GM12865 (cell line): ENCODE data around the gene NINJ1.

Experiments used
- DNase-seq: peaks from one replicate; pipeline ENCODE4 v3.0.0; 2010; ENCODE audit warnings: low read depth
- H3K4me3 ChIP-seq: 2 replicates; pipeline ENCODE4 v1.5.1; 2011; ENCODE audit warnings: mild to moderate bottlenecking, low read depth, low read length, control low read depth
- CTCF ChIP-seq: IDR thresholded peaks from 2 replicates; pipeline ENCODE4 v1.5.1; 2011; ENCODE audit warnings: low read length, control low read depth, low read depth, inconsistent platforms; ENCODE audit not compliant: insufficient read depth; ENCODE audit errors: missing control alignments

NINJ1 gene

GRCh38 chr9:93089481-93089991, 44.5 kb downstream of the NINJ1 start:
- DNase-seq: no peak
- TF ChIP-seq CTCF: no peak
- no peak overlapping the region for H3K4me3 ChIP-seq

- no peak for TF ChIP-seq CTCF
- DNase-seq: no peak
- H3K4me3 ChIP-seq: no peak overlapping the region
Observed at GRCh38 chr9:93089024-93089423, 45.0 kb downstream of the NINJ1 start.

- H3K4me3 ChIP-seq: no peak overlapping the region
- TF ChIP-seq CTCF: no peak
- DNase-seq: no peak
Observed at GRCh38 chr9:93088656-93089015, 45.4 kb downstream of the NINJ1 start.

GRCh38 chr9:93087971-93088655, 45.9 kb downstream of the NINJ1 start:
- no peak overlapping the region for H3K4me3 ChIP-seq

GRCh38 chr9:93086447-93087224, 47.4 kb downstream of the NINJ1 start:
- H3K4me3 ChIP-seq: no peak overlapping the region
- DNase-seq: no peak
- no peak for TF ChIP-seq CTCF

More at GRCh38 chr9:93087971-93088655, 45.9 kb downstream of the NINJ1 start:
- DNase-seq: no peak
- no peak for TF ChIP-seq CTCF

- H3K4me3 ChIP-seq: no peak overlapping the region
- no peak for DNase-seq
- TF ChIP-seq CTCF: no peak
Observed at GRCh38 chr9:93085676-93086075, 48.4 kb downstream of the NINJ1 start.
